SU-DHL-6 (cell line): ENCODE results near the gene UTP14C.

Source experiments
- H2AFZ ChIP-seq: fragments of 200-600 bp; sonication (generic); 2 replicates; pipeline ENCODE4 v1.6.1; 2014; ENCODE audit warnings: low read depth, mild to moderate bottlenecking, moderate library complexity, mixed read lengths, antibody characterized with exemption, low read length; ENCODE audit not compliant: severe bottlenecking
- H3F3A ChIP-seq: fragments of 200-600 bp; shearing (Covaris generic); 2 replicates; pipeline ENCODE4 v1.6.0; 2016; ENCODE audit warnings: antibody characterized with exemption, mild to moderate bottlenecking; ENCODE audit not compliant: insufficient read depth
- H3K27ac ChIP-seq: fragments of 200-600 bp; sonication (generic); 2 replicates; pipeline ENCODE4 v1.5.1; 2016; ENCODE audit warnings: low read depth, mild to moderate bottlenecking, low read length, moderate library complexity, mixed read lengths
- H3K27me3 ChIP-seq: fragments of 200-600 bp; sonication (generic), shearing (Covaris generic); 2 replicates; pipeline ENCODE4 v1.6.0; 2014; ENCODE audit warnings: mild to moderate bottlenecking, low read length
- H3K36me3 ChIP-seq: fragments of 200-600 bp; sonication (generic); 2 replicates; pipeline ENCODE4 v1.6.1; 2014; ENCODE audit warnings: mild to moderate bottlenecking, low read length, mixed read lengths
- H3K4me2 ChIP-seq: fragments of 300-600, 200-600 bp; shearing (Covaris generic), sonication (generic); 2 replicates; pipeline ENCODE4 v1.6.0; 2014; ENCODE audit warnings: low read length, low read depth, mild to moderate bottlenecking; ENCODE audit not compliant: poor library complexity, severe bottlenecking
- H3K4me3 ChIP-seq: fragments of 200-600 bp; sonication (generic); 2 replicates; pipeline ENCODE4 v1.5.1; 2014; ENCODE audit warnings: antibody characterized with exemption, low read length, mild to moderate bottlenecking, mixed read lengths; ENCODE audit not compliant: insufficient read depth, poor library complexity, severe bottlenecking
- H3K79me2 ChIP-seq: fragments of 200-600 bp; sonication (generic); 2 replicates; pipeline ENCODE4 v1.6.1; 2014; ENCODE audit warnings: mild to moderate bottlenecking, low read length, moderate library complexity; ENCODE audit not compliant: insufficient read depth
- H3K9ac ChIP-seq: fragments of 200-600 bp; sonication (generic); 2 replicates; pipeline ENCODE4 v1.7.0; 2014; ENCODE audit warnings: mild to moderate bottlenecking, low read length
- H3K9me2 ChIP-seq: fragments of 200-600 bp; sonication (generic); replicated peaks from 2 replicates; pipeline ENCODE4 v1.6.1; 2014; ENCODE audit warnings: low read length; ENCODE audit not compliant: insufficient read depth
- H3K9me3 ChIP-seq: fragments of 200-600 bp; sonication (generic); 2 replicates; pipeline ENCODE4 v1.6.1; 2014; ENCODE audit warnings: low read length, mixed read lengths; ENCODE audit not compliant: insufficient read depth
- H4K20me1 ChIP-seq: fragments of 200-600 bp; sonication (generic); 2 replicates; pipeline ENCODE4 v1.6.1; 2014; ENCODE audit warnings: low read depth, mild to moderate bottlenecking, antibody characterized with exemption, low read length, moderate library complexity, mixed read lengths
- CTCF ChIP-seq: fragments of 200-600 bp; sonication (generic); IDR thresholded peaks from one replicate; pipeline ENCODE4 v1.5.1; 2017; ENCODE audit warnings: antibody characterized with exemption, mild to moderate bottlenecking, low read length, moderate library complexity; ENCODE audit not compliant: insufficient read depth, poor library complexity, severe bottlenecking
- EZH2phosphoT487 ChIP-seq: fragments of 200-600 bp; sonication (generic), shearing (Covaris generic); conservative IDR thresholded peaks from 2 replicates; pipeline ENCODE4 v1.6.1; 2018; ENCODE audit warnings: mild to moderate bottlenecking, antibody characterized with exemption, low read length, moderate library complexity, mixed read lengths

UTP14C gene

GRCh38 chr13:51997186-51997585 lies 27.3 kb upstream of the UTP14C start:
- H4K20me1 ChIP-seq, result no peaks in the 10 kb centered on the region
- H3K27ac ChIP-seq, result no peak overlapping the region
- no peaks in the 10 kb centered on the region for H3K79me2 ChIP-seq
- H3F3A ChIP-seq, result no peaks in the 10 kb centered on the region
- H3K9ac ChIP-seq, result no peak overlapping the region
- TF ChIP-seq CTCF (no peak), EZH2phosphoT487 (no peak)
- no peak overlapping the region for H2AFZ ChIP-seq
- no peaks in the 10 kb centered on the region for H3K27me3 ChIP-seq
- no peak overlapping the region for H3K4me3 ChIP-seq
- H3K36me3 ChIP-seq, result no peaks in the 10 kb centered on the region
- no peaks in the 10 kb centered on the region for H3K9me3 ChIP-seq
- no peak overlapping the region for H3K4me2 ChIP-seq
- H3K9me2 ChIP-seq, result no peaks in the 10 kb centered on the region

- H3K79me2 ChIP-seq, result no peaks in the 10 kb centered on the region
- no peaks in the 10 kb centered on the region for H3K9me2 ChIP-seq
- no peak overlapping the region for H3K27ac ChIP-seq
- no peaks in the 10 kb centered on the region for H3K27me3 ChIP-seq
- no peaks in the 10 kb centered on the region for H3K36me3 ChIP-seq
- H4K20me1 ChIP-seq, result no peaks in the 10 kb centered on the region
- no peak overlapping the region for H3K4me2 ChIP-seq
- H3K9me3 ChIP-seq, result no peaks in the 10 kb centered on the region
- TF ChIP-seq EZH2phosphoT487 (no peak), CTCF (no peak)
- no peak overlapping the region for H3K9ac ChIP-seq
- no peak overlapping the region for H3K4me3 ChIP-seq
- H2AFZ ChIP-seq, result no peak overlapping the region
- no peaks in the 10 kb centered on the region for H3F3A ChIP-seq
Measured at GRCh38 chr13:51997641-51998330, 26.7 kb upstream of the UTP14C start.

DNA sequence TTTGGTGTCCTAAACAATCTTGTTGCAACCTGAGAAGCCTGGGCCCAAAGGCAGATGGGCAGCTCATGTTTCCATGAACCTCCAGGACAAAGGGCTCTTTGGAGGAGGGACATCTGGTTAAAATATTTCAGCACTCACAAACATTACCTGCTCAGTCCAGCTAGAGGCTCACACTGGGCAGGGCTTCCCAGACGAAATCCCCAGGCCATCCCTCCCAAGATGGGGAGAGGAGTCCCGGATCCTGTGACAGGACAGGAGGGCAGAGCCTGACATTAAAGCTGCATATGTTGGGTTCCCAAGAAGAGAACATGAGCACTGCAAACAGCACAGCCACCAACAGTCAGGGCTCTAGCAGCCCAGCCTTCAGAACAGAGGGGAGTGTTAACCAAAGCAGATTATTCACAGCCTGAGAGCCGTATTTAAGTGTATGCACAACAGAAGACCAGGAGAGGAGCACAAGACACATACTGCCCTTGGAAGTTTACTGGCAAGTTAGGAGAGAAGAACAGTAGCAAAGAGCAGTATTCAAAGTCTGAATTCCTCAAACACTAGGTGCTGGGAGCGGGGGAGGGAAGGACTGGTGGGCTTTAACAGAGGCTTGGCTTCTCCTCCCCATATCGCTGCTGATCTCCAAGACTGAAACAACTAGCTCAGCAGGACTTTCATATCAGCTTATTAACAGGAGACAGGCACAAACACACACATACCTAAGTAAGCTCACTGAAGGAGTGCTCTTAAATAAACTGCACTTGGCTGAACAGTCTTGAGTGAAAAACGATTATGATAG lies 25.6 kb upstream of the UTP14C start:
- no peak overlapping the region for H3K27ac ChIP-seq
- H3K27me3 ChIP-seq, result no peaks in the 10 kb centered on the region
- no peaks in the 10 kb centered on the region for H3F3A ChIP-seq
- no peaks in the 10 kb centered on the region for H4K20me1 ChIP-seq
- H3K9ac ChIP-seq, result no peak overlapping the region
- H3K79me2 ChIP-seq, result no peaks in the 10 kb centered on the region
- TF ChIP-seq EZH2phosphoT487 (no peak), CTCF (no peak)
- H2AFZ ChIP-seq, result no peak overlapping the region
- H3K9me3 ChIP-seq, result no peaks in the 10 kb centered on the region
- H3K4me3 ChIP-seq, result no peak overlapping the region
- H3K4me2 ChIP-seq, result no peak overlapping the region
- H3K9me2 ChIP-seq, result no peaks in the 10 kb centered on the region
- H3K36me3 ChIP-seq, result no peaks in the 10 kb centered on the region
